Mammary epithelial cell (primary cell): ENCODE measurements around the gene LRRC28.

ENCODE experiments used
- EZH2 ChIP-seq: IDR thresholded peaks from 2 replicates; pipeline ENCODE4 v1.6.1; 2012; ENCODE audit warnings: low read length, inconsistent platforms, borderline replicate concordance
- TF ChIP-seq, protein P1 (sequence below), 2 donors: IDR thresholded peaks in 1 of 2; conservative IDR thresholded peaks in 1 of 2; 2 replicates each; pipeline ENCODE4 v1.5.1; 2011 to 2012; ENCODE audit warnings: inconsistent platforms in 2 of 2, low read length in 2 of 2, mild to moderate bottlenecking in 2 of 2, control low read depth in 1 of 2, low read depth in 1 of 2; ENCODE audit not compliant: insufficient read depth in 1 of 2; ENCODE audit errors: extremely low read depth in 1 of 2

DNA sequence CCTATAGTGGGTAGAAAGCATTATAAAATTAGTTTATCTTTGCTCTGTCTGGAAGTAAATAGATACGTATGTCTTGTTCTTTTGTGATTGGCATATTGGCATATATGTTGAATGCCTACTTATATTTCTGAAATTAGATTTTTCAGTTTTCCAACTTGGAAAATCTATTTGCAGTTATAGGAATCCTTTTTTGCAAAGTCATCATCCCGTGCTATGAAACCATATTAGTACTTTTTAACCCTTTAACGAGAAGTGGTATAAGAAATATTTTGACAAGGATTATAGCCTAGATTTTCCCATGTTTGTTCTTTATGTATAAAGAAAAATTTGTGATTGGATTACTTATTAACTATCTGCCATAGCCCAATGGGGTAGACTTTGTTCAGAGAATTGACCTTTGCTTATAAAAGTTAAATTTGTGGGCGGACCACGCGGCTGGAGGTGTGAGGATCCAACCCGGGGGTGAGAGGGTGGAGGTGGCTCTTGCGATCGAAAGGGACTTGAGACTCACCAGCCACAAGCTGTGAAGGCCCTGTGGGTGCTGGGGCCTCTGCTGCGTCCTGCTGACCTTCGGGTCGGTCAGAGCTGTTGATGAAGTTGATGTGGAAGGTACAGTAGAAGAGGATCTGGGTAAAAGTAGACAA lies 5.9 kb downstream of the LRRC28 start:
- TF ChIP-seq EZH2 = no peak
- TF ChIP-seq, protein P1, sequence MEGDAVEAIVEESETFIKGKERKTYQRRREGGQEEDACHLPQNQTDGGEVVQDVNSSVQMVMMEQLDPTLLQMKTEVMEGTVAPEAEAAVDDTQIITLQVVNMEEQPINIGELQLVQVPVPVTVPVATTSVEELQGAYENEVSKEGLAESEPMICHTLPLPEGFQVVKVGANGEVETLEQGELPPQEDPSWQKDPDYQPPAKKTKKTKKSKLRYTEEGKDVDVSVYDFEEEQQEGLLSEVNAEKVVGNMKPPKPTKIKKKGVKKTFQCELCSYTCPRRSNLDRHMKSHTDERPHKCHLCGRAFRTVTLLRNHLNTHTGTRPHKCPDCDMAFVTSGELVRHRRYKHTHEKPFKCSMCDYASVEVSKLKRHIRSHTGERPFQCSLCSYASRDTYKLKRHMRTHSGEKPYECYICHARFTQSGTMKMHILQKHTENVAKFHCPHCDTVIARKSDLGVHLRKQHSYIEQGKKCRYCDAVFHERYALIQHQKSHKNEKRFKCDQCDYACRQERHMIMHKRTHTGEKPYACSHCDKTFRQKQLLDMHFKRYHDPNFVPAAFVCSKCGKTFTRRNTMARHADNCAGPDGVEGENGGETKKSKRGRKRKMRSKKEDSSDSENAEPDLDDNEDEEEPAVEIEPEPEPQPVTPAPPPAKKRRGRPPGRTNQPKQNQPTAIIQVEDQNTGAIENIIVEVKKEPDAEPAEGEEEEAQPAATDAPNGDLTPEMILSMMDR (conservative IDR thresholded peaks at IDR 0.05 in 1 of 2, IDR thresholded peaks at IDR 0.05 in 1 of 2; ENCODE audit: extremely low read depth in 1 of 2, insufficient read depth in 1 of 2, low read depth in 1 of 2, low read length in 2 of 2) = no peak
